Non-pigmented ciliary epithelial cell (primary cell): ENCODE measurements around the gene KRT72.

Experiments used
- DNase-seq: peaks from one replicate; pipeline ENCODE4 v3.0.0-alpha.2; 2010; ENCODE audit warnings: low read depth

Gene KRT72

DNA sequence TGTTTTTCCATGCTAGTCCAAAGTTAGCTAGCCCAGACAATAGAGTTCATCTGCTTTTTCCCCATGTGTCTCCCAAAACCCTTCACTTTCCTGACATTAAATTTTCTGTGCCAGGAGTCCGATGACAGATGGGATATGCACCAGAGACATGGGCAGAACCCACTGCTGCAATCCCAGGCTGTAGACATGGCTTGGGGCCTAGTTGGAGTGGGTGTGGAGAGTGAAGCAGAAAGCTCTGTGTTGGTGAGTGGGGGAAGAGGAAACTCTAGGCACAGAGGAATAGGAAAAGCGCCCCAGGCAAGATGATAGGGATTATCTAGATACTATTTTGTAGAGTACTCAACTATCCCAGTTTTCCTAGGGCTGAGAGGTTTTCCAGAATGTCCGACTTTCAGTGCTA, 22.8 kb downstream of the KRT72 start:
- DNase-seq = no peak

- no peak for DNase-seq
Measured at GRCh38 chr12:52577316-52577715, 23.9 kb downstream of the KRT72 start.

GRCh38 chr12:52575948-52576347, 25.3 kb downstream of the KRT72 start:
- DNase-seq = no peak

- DNase-seq = no peak
Measured at GRCh38 chr12:52575256-52575655, 26.0 kb downstream of the KRT72 start.

GRCh38 chr12:52573743-52574142, 27.5 kb downstream of the KRT72 start, which contains the start of gene KRT74:
KRT74 (minus strand) TSS chr12:52573843; CDS start chr12:52573777, 66 bp downstream.
- DNase-seq = no peak

- no peak for DNase-seq
Measured at GRCh38 chr12:52573306-52573705, 28.0 kb downstream of the KRT72 start.

DNA sequence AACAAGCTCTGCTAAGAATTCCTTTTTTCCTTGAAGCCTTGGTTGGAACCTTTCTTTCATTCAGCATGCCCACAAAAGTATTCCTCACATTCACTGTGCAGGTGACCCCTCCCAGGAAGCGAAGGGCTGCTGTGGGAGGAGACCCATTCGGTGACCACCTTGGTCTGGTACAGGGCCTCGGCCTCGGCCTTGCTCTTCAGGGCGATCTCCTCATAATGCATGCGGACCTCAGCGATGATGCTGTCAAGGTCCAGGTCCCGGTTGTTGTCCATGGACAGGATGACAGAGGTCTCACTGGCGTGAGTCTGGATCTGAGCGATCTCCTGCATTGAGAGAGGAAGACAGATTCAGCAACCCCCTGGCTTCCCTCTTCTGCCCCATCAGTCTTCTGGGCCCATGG, 30.8 kb downstream of the KRT72 start:
- DNase-seq = no peak

DNA sequence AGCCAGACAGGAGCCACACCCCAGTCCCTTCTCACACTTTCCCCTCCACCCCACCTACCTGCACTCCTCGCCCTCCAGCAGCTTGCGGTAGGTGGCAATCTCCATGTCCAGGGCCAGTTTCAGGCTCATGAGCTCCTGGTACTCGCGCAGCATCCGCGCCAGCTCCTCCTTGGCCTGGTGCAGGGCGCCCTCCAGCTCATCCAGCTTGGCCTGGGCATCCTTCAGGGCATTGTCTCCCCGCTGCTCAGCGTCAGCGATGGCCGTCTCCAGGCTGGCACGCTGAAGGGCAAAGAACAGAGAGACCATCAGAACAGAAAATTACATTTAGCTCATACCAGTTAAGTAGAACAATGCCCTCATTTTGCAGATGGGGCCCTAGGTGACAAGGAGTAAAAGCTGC, 33.2 kb downstream of the KRT72 start:
- no peak for DNase-seq

DNA sequence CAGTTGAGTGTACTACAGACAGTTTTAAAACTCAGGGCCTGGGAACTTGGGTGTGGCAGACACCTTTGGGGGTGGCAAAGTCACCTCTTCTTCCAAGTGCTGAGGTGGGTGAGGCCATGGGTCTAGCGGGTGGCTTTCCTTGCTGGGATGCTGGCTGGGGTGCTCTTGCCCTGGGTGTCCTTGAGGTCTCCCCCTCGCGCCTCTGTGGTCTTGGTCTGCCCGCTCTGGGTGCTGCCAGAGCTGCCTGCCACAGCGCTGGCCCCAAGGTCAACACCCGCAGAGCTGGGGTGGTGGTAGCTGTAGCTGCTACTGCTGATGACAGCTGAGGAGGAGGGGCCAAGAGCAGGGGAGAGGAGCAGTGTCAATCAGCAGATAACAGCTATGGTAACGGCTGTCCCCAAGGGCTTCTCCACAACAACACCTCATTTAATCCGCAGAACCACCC, 34.4 kb downstream of the KRT72 start:
- DNase-seq = no peak

GRCh38 chr12:52564582-52564981, 36.7 kb downstream of the KRT72 start:
- DNase-seq = no peak

GRCh38 chr12:52561880-52562449, 39.3 kb downstream of the KRT72 start:
- no peak for DNase-seq

- DNase-seq = no peak
Measured at GRCh38 chr12:52559979-52560378, 41.3 kb downstream of the KRT72 start.

- DNase-seq = no peak
Measured at GRCh38 chr12:52558781-52559445, 42.4 kb downstream of the KRT72 start.

DNA sequence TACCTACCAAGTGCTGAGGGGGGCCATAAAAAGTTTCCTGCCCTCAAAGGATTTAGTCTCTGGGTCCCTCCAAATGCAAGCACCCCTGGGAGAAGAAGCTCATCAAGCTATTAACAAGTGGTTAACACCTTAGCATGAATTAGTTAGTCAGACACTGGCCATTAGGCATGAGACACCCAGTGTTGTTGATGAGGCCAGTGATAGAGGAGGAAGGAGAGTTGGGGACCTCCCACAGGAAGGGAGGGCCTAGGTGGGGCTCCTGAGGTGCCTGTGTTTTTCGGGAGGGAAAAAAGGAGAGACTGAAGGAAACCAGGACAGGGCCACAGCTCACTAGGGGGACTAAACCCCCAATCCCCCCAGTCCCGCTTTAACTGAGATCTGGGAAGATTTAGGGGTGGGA, 43.8 kb downstream of the KRT72 start:
- no peak for DNase-seq

GRCh38 chr12:52555577-52555976, 45.7 kb downstream of the KRT72 start:
- DNase-seq = no peak

- no peak for DNase-seq
Measured at GRCh38 chr12:52552681-52553195, 48.5 kb downstream of the KRT72 start, which contains the start of gene KRT71. KRT71 (minus strand) TSS chr12:52553145; CDS start chr12:52553077, 68 bp downstream.

DNA sequence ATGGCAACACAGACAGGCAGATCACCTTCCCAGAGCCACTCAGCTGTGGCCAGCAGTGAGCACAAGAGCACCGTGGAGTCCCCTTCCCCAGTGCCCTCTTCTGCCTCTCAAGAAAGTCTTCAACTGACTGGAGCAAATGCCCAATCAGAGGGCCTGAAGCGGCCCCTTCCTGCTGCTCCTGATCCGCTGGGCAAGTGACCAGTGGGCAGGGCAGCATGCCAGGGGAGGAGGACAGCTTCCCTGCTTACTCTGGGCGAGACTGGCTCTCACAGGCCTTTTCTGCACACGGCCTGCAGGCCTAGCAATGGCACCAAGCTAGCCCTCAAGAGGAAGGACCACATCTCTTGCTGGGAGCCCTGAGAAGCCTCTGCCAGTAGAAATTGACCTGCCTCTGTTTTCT, 49.2 kb downstream of the KRT72 start:
- DNase-seq = no peak

DNA sequence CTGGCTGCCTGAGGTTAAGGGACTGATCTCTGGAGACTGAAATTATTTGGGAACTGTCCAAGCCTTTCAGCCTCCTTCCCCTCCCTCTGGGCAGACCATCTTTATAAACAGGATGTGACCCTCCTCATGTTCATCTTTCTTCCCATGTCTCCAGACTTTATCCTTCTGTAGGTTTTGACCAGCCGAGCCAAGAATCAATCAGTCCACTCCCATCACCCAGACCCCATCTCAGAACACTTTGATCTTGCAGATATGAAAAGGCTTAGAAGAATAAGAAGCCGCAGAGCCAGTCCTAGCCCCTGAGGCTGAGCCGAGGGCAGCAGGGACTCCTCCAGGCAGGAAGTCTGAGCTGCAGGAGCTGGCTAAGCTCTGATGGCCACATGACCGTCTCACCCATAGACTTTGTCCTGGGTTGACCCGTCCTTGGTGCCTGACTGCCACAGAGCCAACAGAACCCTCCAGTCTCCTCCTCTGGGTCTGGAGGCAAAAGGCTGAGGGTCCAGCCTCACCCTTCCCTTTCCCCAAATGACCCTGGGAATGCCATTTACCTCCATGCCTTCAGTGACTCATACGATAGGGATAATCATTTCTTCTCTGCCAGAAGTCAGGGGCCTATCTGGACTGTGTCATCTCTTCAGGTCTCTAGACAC, 49.9 kb downstream of the KRT72 start:
- no peak for DNase-seq

GRCh38 chr12:52546126-52546525, 55.1 kb downstream of the KRT72 start:
- DNase-seq = no peak

GRCh38 chr12:52543985-52544883, 57.0 kb downstream of the KRT72 start:
- DNase-seq = no peak

DNA sequence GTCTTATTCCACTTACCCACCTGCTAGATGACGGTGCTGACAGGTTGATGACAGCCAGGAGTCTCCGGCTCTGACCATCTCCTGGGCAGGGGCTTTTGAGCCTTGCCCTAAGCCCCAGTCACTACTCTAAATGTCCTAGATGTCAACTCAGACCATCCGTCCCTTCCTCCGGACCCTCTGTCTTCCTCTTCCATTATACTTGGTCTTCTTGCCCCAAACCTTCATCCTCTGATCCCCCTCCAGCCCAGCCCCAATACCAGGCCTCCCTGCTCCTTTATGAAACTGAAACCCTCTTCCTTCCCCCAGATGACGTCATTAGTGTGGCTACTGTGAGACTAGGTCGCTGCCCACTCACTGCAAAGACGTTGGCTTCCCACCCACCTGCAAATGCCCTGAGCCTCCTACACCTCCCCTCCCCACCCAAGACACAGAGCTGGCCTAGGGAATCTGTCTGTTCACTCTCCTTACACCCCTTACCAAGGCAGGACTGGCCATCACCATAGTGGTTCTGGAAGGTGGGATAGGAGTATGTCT, 58.4 kb downstream of the KRT72 start:
- DNase-seq = no peak

DNA sequence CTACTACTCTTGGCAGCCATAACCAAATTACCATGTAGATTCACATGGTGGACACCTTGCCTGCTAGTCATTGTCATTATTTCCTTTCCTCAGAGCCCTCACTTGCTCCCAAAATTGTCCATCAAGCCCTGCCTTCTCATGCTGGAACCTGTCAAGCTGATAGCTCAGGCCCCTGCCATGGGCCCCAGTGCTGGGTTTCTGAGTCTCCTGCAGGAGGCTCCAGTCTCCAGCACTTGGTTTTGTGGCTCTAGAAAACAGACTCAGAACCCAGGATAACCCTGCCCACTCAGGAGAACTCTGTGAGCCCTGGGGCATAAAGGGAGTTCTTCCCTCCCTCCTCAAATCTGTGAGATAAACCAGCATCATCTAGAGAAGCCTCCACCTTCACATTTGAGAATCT, 59.1 kb downstream of the KRT72 start:
- DNase-seq = no peak
